Right cardiac atrium (tissue), 5 donors: Measurements from ENCODE around the gene POLR2C. TPM values are rescaled to one million over a fixed set of nuclear protein-coding genes. Genes with fewer than 3 reads are reported as not detected.
"Not testable (repeated sequence)": the region's sequence is repeated elsewhere in the genome, so short reads cannot be mapped to it uniquely, and the experiment has no call there.

Source experiments
- ATAC-seq, 2 donors: fragments of 200-7000 bp; cut with Tn5 transposase; one replicate each; pipeline versions ENCODE4 v1.8.0 to v1.9.1; 2020; ENCODE audit warnings: moderate library complexity in 2 of 2, mild to moderate bottlenecking in 1 of 2
- DNase-seq, 3 donors: peaks; one replicate each; pipeline ENCODE4 v3.0.0-alpha.2; 2020
- H3K27ac ChIP-seq: one replicate; pipeline ENCODE4 v1.5.1; 2013; ENCODE audit warnings: mild to moderate bottlenecking, low read length, control low read depth, moderate library complexity
- H3K27me3 ChIP-seq: one replicate; pipeline ENCODE4 v1.6.1; 2013; ENCODE audit not compliant: control insufficient read depth, insufficient read depth
- H3K4me1 ChIP-seq: one replicate; pipeline ENCODE4 v1.6.1; 2013; ENCODE audit warnings: low read length; ENCODE audit not compliant: control insufficient read depth, insufficient read depth
- H3K4me3 ChIP-seq: one replicate; pipeline ENCODE4 v1.5.1; 2013; ENCODE audit warnings: low read length, control low read depth
- H3K9me3 ChIP-seq: one replicate; pipeline ENCODE4 v1.6.1; 2013; ENCODE audit warnings: low read length; ENCODE audit not compliant: control insufficient read depth
- WGBS: extraction: QIAGEN DNeasy Blood & Tissue Kit; methylation state at CpG from one replicate; pipeline ENCODE4 v1.1.7; 2013; 5-methylcytosine and 5-hydroxymethylcytosine counted together
- intact Hi-C, 4 donors: fragments of 100-400 bp; cut with DNase I; formaldehyde crosslinking; loops; one replicate each; pipeline versions ENCODE4 v1.11.0 to v1.14.0; 2022 to 2023
- polyA plus RNA-seq: library from polyadenylated mRNA; stranded (reverse); fragments of 200-250 nt; gene quantifications from one replicate; pipeline ENCODE4 v1.2.3, GENCODE V29; 2013
- total RNA-seq, 4 donors: library from RNA; stranded (reverse); fragmentation: NEBNext Ultra II Directional; extraction: Animal tissue kit (Norgen Biotek cat#: 25700); gene quantifications; one replicate each; pipeline ENCODE4 v1.2.1, GENCODE V29; 2021
- donor health status: healthy with polysubstance abuse.
- donor health status: DM: no; HTN: yes; CAD: no.
- donor health status: DM: no; HTN: no; CAD: no.
- donor health status: DM: no; HTN: yes; CAD: no; lungs with severe emphysema.
- donor health status: DM: yes; HTN: yes; CAD: no.

The POLR2C gene
- total and polyA plus RNA-seq, 5 donors, result 36.8 to 47.7 (median 41.7) TPM

DNA sequence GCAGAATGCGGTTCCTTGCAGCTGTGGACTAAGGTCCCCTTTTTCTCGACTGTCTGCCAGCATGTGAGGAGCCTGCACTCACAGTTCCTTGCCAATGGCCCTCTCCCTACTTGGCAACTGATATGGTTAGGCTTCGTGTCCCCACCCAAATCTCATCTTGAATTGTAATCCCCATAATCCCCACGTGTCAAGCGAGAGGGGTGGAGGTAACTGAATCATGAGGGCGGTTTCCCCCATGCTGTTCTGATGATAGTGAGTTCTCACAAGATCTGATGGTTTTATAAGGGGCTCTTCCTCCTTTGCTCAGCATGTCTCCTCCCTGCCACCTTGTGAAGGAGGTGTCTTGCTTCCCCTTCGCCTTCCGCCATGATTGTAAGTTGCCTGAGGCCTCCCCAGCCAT lies 35.2 kb upstream of the POLR2C start:
- Histone ChIP-seq H3K4me3 (no peak overlapping the region), H3K9me3 (no peaks in the 10 kb centered on the region), H3K4me1 (peaks cover 4% of the 10 kb centered on the region), H3K27ac (no peak overlapping the region), H3K27me3 (no peaks in the 10 kb centered on the region)
- no peak for DNase-seq
- no peak for ATAC-seq
- intact Hi-C loops, result loop anchor here in 1 of 4 donors (10.0 kb wide), 1 partner anchor 87 kb away; no protein-coding TSS in a partner anchor
- 78% methylated on average over 8 of the region's 8 CpGs for WGBS

DNA sequence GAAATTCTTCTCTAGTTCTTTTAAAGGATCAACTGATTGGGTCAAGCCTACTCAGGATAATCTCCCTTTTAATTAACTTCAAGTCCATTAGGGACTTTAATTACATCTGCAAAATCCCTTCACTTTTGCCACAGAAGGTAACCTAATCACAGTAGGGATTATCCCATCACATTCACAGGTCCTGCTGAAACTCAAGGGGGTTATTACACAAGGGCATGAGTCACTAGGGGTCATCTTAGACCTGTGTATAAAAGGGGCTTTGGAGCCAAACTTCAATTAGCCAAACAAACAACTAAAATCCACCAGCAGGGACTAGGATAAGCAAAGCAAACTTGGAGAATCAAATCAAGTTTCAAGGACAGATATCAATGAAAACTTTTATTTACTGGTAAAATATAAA lies 34.7 kb upstream of the POLR2C start:
- intact Hi-C loops, result loop anchor here in 1 of 4 donors (10.0 kb wide), 1 partner anchor 87 kb away; no protein-coding TSS in a partner anchor
- ATAC-seq (no peak), DNase-seq (no peak)
- no peak overlapping the region for H3K27ac ChIP-seq
- peaks cover 4% of the 10 kb centered on the region for H3K4me1 ChIP-seq
- H3K27me3 ChIP-seq, result no peaks in the 10 kb centered on the region
- no peaks in the 10 kb centered on the region for H3K9me3 ChIP-seq
- no peak overlapping the region for H3K4me3 ChIP-seq

DNA sequence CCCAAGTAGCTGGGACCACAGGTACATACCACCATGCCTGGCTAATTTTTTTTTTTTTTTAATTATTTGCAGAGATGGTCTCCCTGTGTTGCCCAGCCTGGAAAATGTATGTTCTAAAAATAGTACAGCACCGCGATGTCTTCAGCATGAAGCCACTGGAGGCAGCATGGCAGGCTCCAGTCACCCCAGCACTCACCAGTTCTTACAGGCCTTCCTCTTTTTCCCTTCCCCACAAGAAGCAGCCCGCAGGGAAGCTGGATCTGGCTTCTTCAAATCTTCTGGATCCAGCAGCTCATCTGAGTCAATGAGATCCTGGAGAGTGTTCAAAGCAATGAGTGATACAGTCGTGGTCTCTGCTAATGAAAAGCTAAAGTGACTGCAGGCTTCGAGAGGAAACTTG lies 31.5 kb upstream of the POLR2C start:
- no peak overlapping the region for H3K4me3 ChIP-seq
- no peaks in the 10 kb centered on the region for H3K9me3 ChIP-seq
- no peak for ATAC-seq
- no peaks in the 10 kb centered on the region for H3K4me1 ChIP-seq
- WGBS, result 79% methylated on average over 5 of the region's 5 CpGs
- no peaks in the 10 kb centered on the region for H3K27me3 ChIP-seq
- no peak overlapping the region for H3K27ac ChIP-seq
- no peak for DNase-seq
- intact Hi-C loops, result no loop called here

- H3K27ac ChIP-seq, result no peak overlapping the region
- no peak for DNase-seq
- no peaks in the 10 kb centered on the region for H3K27me3 ChIP-seq
- H3K4me1 ChIP-seq, result no peaks in the 10 kb centered on the region
- intact Hi-C loops, result no loop called here
- no peak overlapping the region for H3K4me3 ChIP-seq
- ATAC-seq, result no peak
- H3K9me3 ChIP-seq, result no peaks in the 10 kb centered on the region
- WGBS, result 77% methylated on average over 2 of the region's 2 CpGs
Measured at GRCh38 chr16:57432505-57432904, 30.0 kb upstream of the POLR2C start.

DNA sequence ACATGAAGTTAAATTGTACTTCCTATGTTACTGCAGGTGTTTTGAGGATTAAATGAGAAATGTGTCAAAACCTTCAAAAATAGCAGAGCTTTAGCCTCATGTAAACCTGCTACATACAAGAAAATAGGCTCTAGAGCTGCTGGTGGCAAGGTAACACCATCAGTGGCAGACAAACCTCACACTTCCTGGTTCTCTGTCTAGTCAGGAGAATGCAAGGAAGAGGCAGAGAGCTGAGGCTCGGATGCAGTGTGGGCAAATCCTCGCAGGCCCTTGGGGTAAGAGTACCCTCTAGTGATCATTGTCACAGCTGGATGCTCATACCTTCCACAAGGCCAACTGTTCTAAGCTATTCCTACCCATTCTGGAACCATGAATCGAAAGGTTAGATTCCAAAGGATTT lies 29.5 kb upstream of the POLR2C start:
- Histone ChIP-seq H3K27ac (no peak overlapping the region), H3K4me1 (no peaks in the 10 kb centered on the region), H3K9me3 (no peaks in the 10 kb centered on the region), H3K4me3 (no peak overlapping the region), H3K27me3 (no peaks in the 10 kb centered on the region)
- 83% methylated on average over 3 of the region's 3 CpGs for WGBS
- intact Hi-C loops, result no loop called here
- ATAC-seq, result no peak
- no peak for DNase-seq

GRCh38 chr16:57434003-57434402 lies 28.5 kb upstream of the POLR2C start:
- Histone ChIP-seq H3K4me1 (no peaks in the 10 kb centered on the region), H3K4me3 (no peak overlapping the region), H3K9me3 (no peaks in the 10 kb centered on the region), H3K27me3 (no peaks in the 10 kb centered on the region), H3K27ac (no peak overlapping the region)
- intact Hi-C loops, result no loop called here
- ATAC-seq (no peak), DNase-seq (no peak)
- WGBS, result 95% methylated on average over 2 of the region's 2 CpGs

- Histone ChIP-seq H3K27ac (no peak overlapping the region), H3K4me3 (no peak overlapping the region), H3K27me3 (no peaks in the 10 kb centered on the region), H3K9me3 (no peaks in the 10 kb centered on the region), H3K4me1 (no peaks in the 10 kb centered on the region)
- no peak for ATAC-seq
- intact Hi-C loops, result no loop called here
- DNase-seq, result no peak
- WGBS, result 91% methylated on average over 1 of the region's 1 CpG
Measured at GRCh38 chr16:57435838-57436237, 26.6 kb upstream of the POLR2C start.

DNA sequence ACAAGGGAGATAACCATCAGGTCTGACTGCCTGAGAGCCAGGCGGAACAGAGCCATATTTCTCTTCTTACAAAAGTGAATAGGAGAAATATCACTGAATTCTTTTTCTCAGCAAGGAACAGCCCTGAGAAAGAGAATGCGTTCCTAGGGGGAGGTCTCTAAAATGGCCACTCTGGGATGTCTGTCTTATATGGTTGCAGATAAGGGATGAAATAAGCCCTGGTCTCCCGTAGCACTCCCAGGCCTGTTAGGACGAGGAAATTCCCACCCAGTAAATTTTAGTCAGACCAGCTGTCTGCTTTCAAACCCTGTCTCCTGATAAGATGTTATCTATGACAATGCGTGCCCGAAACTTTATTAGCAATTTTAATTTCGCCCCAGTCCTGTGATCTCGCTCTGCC lies 22.5 kb upstream of the POLR2C start:
- H3K4me1 ChIP-seq, H3K27ac ChIP-seq, DNase-seq, ATAC-seq, H3K9me3 ChIP-seq, intact Hi-C loops, H3K4me3 ChIP-seq, H3K27me3 ChIP-seq: not testable (repeated sequence)
- WGBS, result 97% methylated on average over 8 of the region's 8 CpGs

- H3K9me3 ChIP-seq, intact Hi-C loops, H3K4me3 ChIP-seq, ATAC-seq, H3K27ac ChIP-seq, H3K27me3 ChIP-seq, DNase-seq, H3K4me1 ChIP-seq: not testable (repeated sequence)
- 95% methylated on average over 8 of the region's 8 CpGs for WGBS
Measured at GRCh38 chr16:57440551-57440950, 21.9 kb upstream of the POLR2C start.

DNA sequence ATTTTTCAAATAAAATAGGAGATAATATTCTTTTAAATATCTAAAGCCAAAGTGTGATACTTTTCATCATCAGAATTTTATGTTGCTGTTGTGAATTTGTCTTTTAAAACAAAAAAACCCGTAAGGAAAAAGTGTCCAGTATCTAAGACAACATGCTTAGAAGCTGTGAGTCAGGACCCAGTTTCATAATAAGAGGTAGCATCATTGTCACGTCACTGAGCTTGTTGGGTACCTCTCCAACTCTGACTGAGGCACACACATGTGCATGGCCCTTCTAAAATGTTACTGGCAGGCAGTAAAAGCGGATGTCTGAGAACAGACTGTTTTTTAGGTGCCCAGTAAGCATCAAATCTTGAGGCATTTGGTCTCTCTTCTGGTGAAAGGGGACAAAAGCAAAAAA lies 17.8 kb upstream of the POLR2C start:
- Histone ChIP-seq H3K4me3 (no peak overlapping the region), H3K27me3 (no peaks in the 10 kb centered on the region), H3K4me1 (no peaks in the 10 kb centered on the region), H3K9me3 (no peaks in the 10 kb centered on the region), H3K27ac (no peak overlapping the region)
- ATAC-seq, result no peak
- no peak for DNase-seq
- WGBS, result 76% methylated on average over 3 of the region's 3 CpGs
- intact Hi-C loops, result no loop called here

DNA sequence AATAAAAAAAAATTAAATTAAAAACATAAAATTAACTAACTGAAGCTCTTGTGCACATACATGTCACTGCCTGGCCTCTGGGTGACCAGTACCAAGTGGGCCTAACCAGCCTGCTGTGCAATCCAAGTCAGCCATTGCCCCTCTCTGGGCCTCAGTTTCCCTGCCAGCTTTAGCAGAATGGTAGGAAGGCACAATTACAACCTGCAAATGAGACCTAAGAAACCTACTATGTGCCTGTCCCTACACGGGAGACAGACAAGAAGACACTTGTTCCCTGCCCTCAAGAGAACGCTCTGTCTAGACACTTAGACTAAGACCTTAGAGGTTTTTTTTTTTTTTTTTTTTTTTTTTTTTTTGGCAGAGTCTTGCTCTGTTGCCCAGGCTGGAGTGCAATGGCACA lies 17.0 kb upstream of the POLR2C start:
- no peaks in the 10 kb centered on the region for H3K9me3 ChIP-seq
- intact Hi-C loops, result no loop called here
- no peaks in the 10 kb centered on the region for H3K4me1 ChIP-seq
- ATAC-seq (no peak), DNase-seq (no peak)
- H3K27me3 ChIP-seq, result no peaks in the 10 kb centered on the region
- WGBS, result 98% methylated on average over 2 of the region's 2 CpGs
- no peak overlapping the region for H3K4me3 ChIP-seq
- no peak overlapping the region for H3K27ac ChIP-seq

GRCh38 chr16:57446531-57447185 lies 15.8 kb upstream of the POLR2C start:
- peak; percentile 65 to 77 (median 77) for DNase-seq
- peak; percentile 42 to 54 for ATAC-seq
- Histone ChIP-seq H3K9me3 (no peaks in the 10 kb centered on the region), H3K27ac (peak overlapping the region; percentile 91), H3K4me1 (no peaks in the 10 kb centered on the region), H3K4me3 (peak overlapping the region; percentile 85), H3K27me3 (no peaks in the 10 kb centered on the region)
- 2% methylated on average over 28 of the region's 28 CpGs for WGBS
- intact Hi-C loops, result no loop called here
